NT2/D1 (cell line): ENCODE measurements around the gene ZNF358.

Source experiments
- SUZ12 ChIP-seq: IDR thresholded peaks from 2 replicates; pipeline ENCODE4 v1.6.1; 2011; ENCODE audit not compliant: insufficient read length, insufficient read depth; ENCODE audit errors: extremely low read depth
- YY1 ChIP-seq: IDR thresholded peaks from 2 replicates; pipeline ENCODE4 v1.6.1; 2011; ENCODE audit not compliant: insufficient read length, insufficient read depth
- ZNF274 ChIP-seq: IDR thresholded peaks from 2 replicates; pipeline ENCODE4 v1.6.1; 2011; ENCODE audit warnings: mild to moderate bottlenecking, low read depth, low read length

DNA sequence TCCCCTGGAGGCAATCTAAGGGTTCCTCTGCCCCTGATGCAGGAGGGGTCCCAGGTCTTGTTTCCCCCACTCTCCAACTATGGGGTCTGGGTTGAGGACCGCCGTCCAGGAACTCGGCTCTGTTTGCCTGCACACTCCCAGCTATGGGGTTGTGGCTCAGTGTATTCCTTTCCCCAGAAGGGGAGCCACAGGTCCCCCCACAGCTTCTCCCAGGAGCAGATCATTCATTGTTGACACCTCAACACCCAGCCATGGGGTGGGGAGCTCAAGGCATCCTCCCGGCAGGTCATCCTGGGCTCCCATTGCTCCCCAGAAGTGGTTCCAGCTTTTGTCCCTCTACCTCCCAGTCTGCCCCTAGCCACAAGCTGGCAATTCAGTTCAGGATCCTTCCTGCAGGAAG is 975 bp downstream of the ZNF358 start:
- TF ChIP-seq ZNF274 = no peak
- TF ChIP-seq SUZ12 = no peak
- no peak for TF ChIP-seq YY1
